H1 (cell line): ENCODE results near the gene CKB. TPM values are rescaled to one million over a fixed set of nuclear protein-coding genes. Genes with fewer than 3 reads are reported as not detected.

Experiments
- CTCF ChIA-PET: fragments of 300-600 bp; sonication (Branson Sonifier 250); formaldehyde crosslinking; loops from one replicate; lab custom pipeline; 2021; ENCODE audit not compliant: partially characterized antibody; lab: Charles Lee
- POLR2A ChIA-PET: fragments of 300-600 bp; sonication (Branson Sonifier 250); formaldehyde crosslinking; loops from one replicate; lab custom pipeline; 2021; ENCODE audit warnings: inconsistent platforms; ENCODE audit not compliant: partially characterized antibody; lab: Charles Lee
- DNase-seq, 2 experiments: peaks; one replicate each; pipeline versions ENCODE4 v3.0.0 to v3.0.0-alpha.2; 2010 to 2022; ENCODE audit warnings: low spot score in 2 of 2, low read depth in 1 of 2, mixed read lengths in 1 of 2
- FAIRE-seq: peaks from 2 replicates; lab custom pipeline; 2011; peaks lifted over from hg19 to GRCh38; lab: Jason Lieb, UNC
- H2AFZ ChIP-seq: 2 replicates; pipeline ENCODE4 v1.8.1; 2012; ENCODE audit warnings: low read length, inconsistent platforms
- H2AK5ac ChIP-seq: 2 replicates; pipeline ENCODE4 v1.6.1; 2013; ENCODE audit warnings: low read depth, low read length
- H2BK120ac ChIP-seq: replicated peaks from 2 replicates; pipeline ENCODE3; 2013; ENCODE audit warnings: low read depth, low read length, inconsistent platforms
- H2BK12ac ChIP-seq: 2 replicates; pipeline ENCODE4 v1.6.1; 2013; ENCODE audit warnings: low read depth, low read length
- H2BK15ac ChIP-seq: 2 replicates; pipeline ENCODE4 v1.6.1; 2013; ENCODE audit warnings: low read length
- H2BK20ac ChIP-seq: 2 replicates; pipeline ENCODE4 v1.6.1; 2013; ENCODE audit warnings: low read length
- H2BK5ac ChIP-seq: 2 replicates; pipeline ENCODE4 v1.6.1; 2013; ENCODE audit warnings: low read depth, low read length
- H3K14ac ChIP-seq: 2 replicates; pipeline ENCODE4 v1.6.1; 2013; ENCODE audit warnings: inconsistent platforms; ENCODE audit not compliant: insufficient read length
- H3K18ac ChIP-seq: 2 replicates; pipeline ENCODE4 v1.6.1; 2013; ENCODE audit warnings: low read length; ENCODE audit errors: extremely low read depth
- H3K23ac ChIP-seq: 2 replicates; pipeline ENCODE4 v1.6.1; 2013; ENCODE audit warnings: inconsistent platforms; ENCODE audit not compliant: insufficient read length
- H3K23me2 ChIP-seq: 2 replicates; pipeline ENCODE4 v1.6.1; 2013; ENCODE audit warnings: low read depth, low read length
- H3K27ac ChIP-seq: 2 replicates; pipeline ENCODE4 v1.6.1; 2011; ENCODE audit warnings: low read depth, low read length, inconsistent platforms
- H3K27me3 ChIP-seq, 4 experiments: replicated peaks in 1 of 4; 1 replicate in 1 of 4; 2 replicates in 3 of 4; pipeline versions ENCODE4 v1.6.1 to v1.8.1; 2011 to 2013; ENCODE audit warnings: low read length in 3 of 4, mild to moderate bottlenecking in 3 of 4, inconsistent platforms in 2 of 4, mixed read lengths in 2 of 4, moderate library complexity in 1 of 4; ENCODE audit not compliant: control insufficient read depth in 3 of 4, insufficient read depth in 3 of 4; ENCODE audit errors: extremely low read depth in 1 of 4
- H3K36me3 ChIP-seq, 4 experiments: 2 replicates each; pipeline versions ENCODE4 v1.6.1 to v1.8.1; 2011 to 2013; ENCODE audit warnings: mild to moderate bottlenecking in 4 of 4, low read length in 3 of 4, moderate library complexity in 2 of 4, control low read depth in 1 of 4, inconsistent platforms in 1 of 4; ENCODE audit not compliant: insufficient read depth in 4 of 4, control insufficient read depth in 2 of 4
- H3K4ac ChIP-seq: replicated peaks from 2 replicates; pipeline ENCODE3; 2013; ENCODE audit warnings: low read length, low read depth, mixed read lengths, inconsistent platforms; ENCODE audit not compliant: insufficient read length
- H3K4me1 ChIP-seq, 4 experiments: replicated peaks in 1 of 4; 1 replicate in 1 of 4; 2 replicates in 3 of 4; pipeline versions ENCODE4 v1.6.1 to v1.8.1; 2011 to 2013; ENCODE audit warnings: low read length in 3 of 4, inconsistent platforms in 2 of 4, mixed read lengths in 1 of 4; ENCODE audit not compliant: insufficient read depth in 4 of 4, control insufficient read depth in 3 of 4
- H3K4me2 ChIP-seq, 2 experiments: 2 replicates each; pipeline versions ENCODE4 v1.6.1 to v1.8.1; 2011 to 2013; ENCODE audit warnings: low read depth in 2 of 2, low read length in 2 of 2, control low read depth in 1 of 2, inconsistent platforms in 1 of 2, mild to moderate bottlenecking in 1 of 2; ENCODE audit not compliant: insufficient read depth in 1 of 2
- H3K4me3 ChIP-seq, 4 experiments: fragments of 200-600, 300-600 bp in 1 of 4; sonication (generic), shearing (Covaris generic), sonication (Bioruptor Twin) in 1 of 4; 2 replicates each; pipeline versions ENCODE4 v1.5.1 to v1.8.1; 2011 to 2016; ENCODE audit warnings: low read length in 4 of 4, low read depth in 3 of 4, control low read depth in 2 of 4, inconsistent platforms in 2 of 4, mild to moderate bottlenecking in 2 of 4, mixed read lengths in 1 of 4, moderate library complexity in 1 of 4; ENCODE audit not compliant: insufficient read depth in 2 of 4; ENCODE audit errors: extremely low read depth in 1 of 4
- H3K56ac ChIP-seq: replicated peaks from 2 replicates; pipeline ENCODE3; 2013; ENCODE audit warnings: low read depth, mild to moderate bottlenecking, mixed read lengths, low read length, inconsistent platforms; ENCODE audit not compliant: insufficient read length
- H3K79me1 ChIP-seq: 2 replicates; pipeline ENCODE4 v1.6.1; 2013; ENCODE audit warnings: low read depth, low read length, control low read depth
- H3K79me2 ChIP-seq, 2 experiments: 2 replicates each; pipeline versions ENCODE4 v1.6.1 to v1.8.1; 2012 to 2013; ENCODE audit warnings: low read length in 2 of 2, mild to moderate bottlenecking in 2 of 2, inconsistent platforms in 1 of 2; ENCODE audit not compliant: insufficient read depth in 2 of 2, control insufficient read depth in 1 of 2
- H3K9ac ChIP-seq, 4 experiments: replicated peaks in 1 of 4; 1 replicate in 1 of 4; 2 replicates in 3 of 4; pipeline versions ENCODE4 v1.6.1 to v1.8.1; 2011 to 2013; ENCODE audit warnings: low read depth in 3 of 4, low read length in 3 of 4, control low read depth in 2 of 4, mild to moderate bottlenecking in 2 of 4, moderate library complexity in 2 of 4, inconsistent platforms in 1 of 4; ENCODE audit errors: extremely low read depth in 1 of 4
- H3K9me3 ChIP-seq, 2 experiments: 2 replicates each; pipeline versions ENCODE4 v1.6.1 to v1.8.1; 2012 to 2013; ENCODE audit warnings: mild to moderate bottlenecking in 2 of 2, moderate library complexity in 2 of 2, control low read depth in 1 of 2, inconsistent platforms in 1 of 2, low read depth in 1 of 2, low read length in 1 of 2, mixed read lengths in 1 of 2; ENCODE audit not compliant: insufficient read depth in 2 of 2
- H4K20me1 ChIP-seq, 2 experiments: replicated peaks in 1 of 2; 2 replicates each; pipeline versions ENCODE3 to v1.8.1; 2011 to 2013; ENCODE audit warnings: inconsistent platforms in 2 of 2, low read length in 2 of 2, mild to moderate bottlenecking in 1 of 2; ENCODE audit not compliant: insufficient read depth in 2 of 2, control insufficient read depth in 1 of 2
- H4K5ac ChIP-seq: 2 replicates; pipeline ENCODE4 v1.6.1; 2013; ENCODE audit warnings: low read length, low read depth, mixed read lengths, inconsistent platforms; ENCODE audit not compliant: insufficient read length
- H4K8ac ChIP-seq: 2 replicates; pipeline ENCODE4 v1.8.0; 2013; ENCODE audit warnings: mild to moderate bottlenecking, moderate library complexity, low read length, inconsistent platforms; ENCODE audit not compliant: insufficient read depth; ENCODE audit errors: extremely low read depth
- H4K91ac ChIP-seq: replicated peaks from 2 replicates; pipeline ENCODE3; 2013; ENCODE audit warnings: low read length, mixed read lengths, inconsistent platforms; ENCODE audit not compliant: insufficient read length
- KDM5A ChIP-seq: fragments of 200-600 bp; IDR thresholded peaks from 2 replicates; pipeline ENCODE4 v1.7.1; 2012; ENCODE audit warnings: mild to moderate bottlenecking, low read length, inconsistent platforms, mixed read lengths
- POLR2A ChIP-seq, 2 experiments: IDR thresholded peaks; 1 replicate in 1 of 2; 2 replicates in 1 of 2; pipeline ENCODE4 v1.6.1; 2011; ENCODE audit warnings: low read depth in 2 of 2, low read length in 2 of 2, mild to moderate bottlenecking in 2 of 2; ENCODE audit errors: control extremely low read depth in 1 of 2
- POLR2AphosphoS5 ChIP-seq: IDR thresholded peaks from 2 replicates; pipeline ENCODE4 v1.6.1; 2011; ENCODE audit warnings: low read depth, low read length
- WGBS, 2 experiments: shearing (Covaris generic) in 1 of 2; methylation state at CpG; one replicate each; pipeline versions ENCODE4 v1.1.6 to v1.1.7; 2013 to 2015; ENCODE audit warnings: low lambda C conversion rate in 2 of 2, mixed read lengths in 2 of 2, inconsistent platforms in 1 of 2, low coverage in 1 of 2, missing lambda C conversion rate in 1 of 2; ENCODE audit not compliant: insufficient replicate concordance in 2 of 2, insufficient coverage in 1 of 2, insufficient read length in 1 of 2; ENCODE audit errors: extremely low coverage in 1 of 2, missing lambda C conversion rate in 1 of 2; 5-methylcytosine and 5-hydroxymethylcytosine counted together
- polyA plus RNA-seq, 7 experiments: library from polyadenylated mRNA; depleted of rRNA in 3 of 7; stranded (reverse) in 5 of 7; unstranded in 2 of 7; fragments of >200 nt in 5 of 7; fragments of 200-250 nt in 2 of 7; gene quantifications; 1 replicate in 5 of 7; 2 replicates in 1 of 7; 4 replicates in 1 of 7; pipeline versions ENCODE4 v1.2.1 to v1.2.3, GENCODE V29; 2011 to 2013; ENCODE audit warnings: missing spikeins in 2 of 7, mixed read lengths in 2 of 7
- total RNA-seq: library from RNA; stranded (reverse); fragmentation: NEBNext Ultra II Directional; extraction: Animal tissue kit (Norgen Biotek cat#: 25700); gene quantifications from 2 replicates; pipeline ENCODE4 v1.2.1, GENCODE V29; 2021

CKB gene
- total and polyA plus RNA-seq, 2 of the 8 experiments (the other 6 are each of a cell fraction or from before 2014, with no cell fraction given): 538 to 950 TPM

GRCh38 chr14:103517721-103518421, 4.8 kb downstream of the CKB start:
- no peak overlapping the region for H4K91ac ChIP-seq
- DNase-seq (peak in 1 of 2 experiments; percentile 67), FAIRE-seq (no peak)
- no peak overlapping the region for H3K4ac ChIP-seq
- peak overlapping the region; percentile 32; the same call in 1 of the 2 replicates for H3K18ac ChIP-seq
- peaks cover 8 to 23% (median 17%) of the 10 kb centered on the region in 4 experiments; a peak in 7 of 8 replicates for H3K36me3 ChIP-seq
- H2BK120ac ChIP-seq: no peak overlapping the region
- ChIA-PET POLR2A (interaction anchor here (0.9 to 12.6 kb wide), 8 partner anchors 7 to 187 kb away, joined by 3 to 844 read pairs (median 5); partner anchors contain the start of gene TRMT61A), CTCF (interaction anchor here (1.1 to 31.3 kb wide), 11 partner anchors 8 to 196 kb away, joined by 3 to 921 read pairs (median 5); partner anchors contain the start of genes BAG5 and TRMT61A)
- no peak overlapping the region for H3K27ac ChIP-seq
- 75% methylated on average over 20 of the region's 20 CpGs; no CpG with 5 or more reads in 1 of the 2 experiments for WGBS, 2 experiments
- H3K27me3 ChIP-seq: no peaks in the 10 kb centered on the region
- no peak overlapping the region; a peak in 1 of 7 replicates for H3K9ac ChIP-seq
- H4K20me1 ChIP-seq: peaks cover 10 to 21% of the 10 kb centered on the region in 2 experiments
- no peaks in the 10 kb centered on the region for H3K79me1 ChIP-seq
- no peak overlapping the region for H3K14ac ChIP-seq
- H3K56ac ChIP-seq: no peak overlapping the region
- H2BK12ac ChIP-seq: no peak overlapping the region
- H3K9me3 ChIP-seq: no peaks in the 10 kb centered on the region
- no peak overlapping the region for H3K23ac ChIP-seq
- H3K23me2 ChIP-seq: peaks cover 10% of the 10 kb centered on the region; the same call in 1 of the 2 replicates
- peaks cover 0 to 23% (median 16%) of the 10 kb centered on the region in 4 experiments; a peak in 6 of 7 replicates for H3K4me1 ChIP-seq
- H3K4me3 ChIP-seq: no peak overlapping the region
- peak overlapping the region; percentile 53; the same call in 1 of the 2 replicates for H2BK15ac ChIP-seq
- no peak overlapping the region for H2AFZ ChIP-seq
- H3K4me2 ChIP-seq: no peak overlapping the region
- H2BK20ac ChIP-seq: no peak overlapping the region
- H3K79me2 ChIP-seq: peaks cover 0 to 2% of the 10 kb centered on the region in 2 experiments; a peak in 1 of 4 replicates
- peak overlapping the region; percentile 52; the same call in 1 of the 2 replicates for H2BK5ac ChIP-seq
- H4K8ac ChIP-seq: 0 out of 2 replicates have a peak overlapping the region, but pooled peaks have one; percentile 11
- no peak overlapping the region for H4K5ac ChIP-seq
- no peak overlapping the region for H2AK5ac ChIP-seq
- peak; percentile 11; the same call in 1 of the 2 replicates for TF ChIP-seq POLR2AphosphoS5
- TF ChIP-seq KDM5A: no peak
- TF ChIP-seq POLR2A (IDR thresholded peaks at IDR 0.05; ENCODE audit: control extremely low read depth in 1 of 2, low read depth in 2 of 2, low read length in 2 of 2): 0 out of 3 replicates have a peak, but pooled peaks of 1 of the 2 experiments have one; percentile 3
